Skeletal muscle satellite cell (primary cell): ENCODE data around the gene DDIT4. TPM values are rescaled to one million over a fixed set of nuclear protein-coding genes. Genes with fewer than 3 reads are reported as not detected.
"Not testable (repeated sequence)": the region's sequence is repeated elsewhere in the genome, so short reads cannot be mapped to it uniquely, and the experiment has no call there.

Experiments used
- H3K27me3 ChIP-seq: 2 replicates; pipeline ENCODE4 v1.7.0; 2013; ENCODE audit warnings: low read length; ENCODE audit not compliant: control insufficient read depth, insufficient read depth
- H3K36me3 ChIP-seq: 2 replicates; pipeline ENCODE4 v1.7.0; 2013; ENCODE audit warnings: mild to moderate bottlenecking, control low read depth, low read length; ENCODE audit not compliant: insufficient read depth
- H3K4me1 ChIP-seq: 2 replicates; pipeline ENCODE4 v1.7.0; 2013; ENCODE audit warnings: low read length; ENCODE audit not compliant: control insufficient read depth, insufficient read depth
- H3K4me2 ChIP-seq: 2 replicates; pipeline ENCODE4 v1.7.0; 2013; ENCODE audit warnings: mild to moderate bottlenecking, low read length
- H3K4me3 ChIP-seq: 2 replicates; pipeline ENCODE4 v1.7.0; 2013; ENCODE audit warnings: low read length
- H3K9ac ChIP-seq: 2 replicates; pipeline ENCODE4 v1.7.0; 2013; ENCODE audit warnings: mild to moderate bottlenecking, low read depth, low read length, moderate library complexity
- H3K9me3 ChIP-seq: replicated peaks from 2 replicates; pipeline ENCODE4 v1.7.0; 2013; ENCODE audit warnings: mild to moderate bottlenecking, control low read depth, low read length
- total RNA-seq: library from RNA; depleted of rRNA; stranded (reverse); fragments of >200 nt; gene quantifications from 2 replicates; pipeline ENCODE4 v1.2.3, GENCODE V29; 2012; rRNA removed

DDIT4 gene, protein sequence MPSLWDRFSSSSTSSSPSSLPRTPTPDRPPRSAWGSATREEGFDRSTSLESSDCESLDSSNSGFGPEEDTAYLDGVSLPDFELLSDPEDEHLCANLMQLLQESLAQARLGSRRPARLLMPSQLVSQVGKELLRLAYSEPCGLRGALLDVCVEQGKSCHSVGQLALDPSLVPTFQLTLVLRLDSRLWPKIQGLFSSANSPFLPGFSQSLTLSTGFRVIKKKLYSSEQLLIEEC
- total RNA-seq: 391 and 412 TPM in 2 replicates

DNA sequence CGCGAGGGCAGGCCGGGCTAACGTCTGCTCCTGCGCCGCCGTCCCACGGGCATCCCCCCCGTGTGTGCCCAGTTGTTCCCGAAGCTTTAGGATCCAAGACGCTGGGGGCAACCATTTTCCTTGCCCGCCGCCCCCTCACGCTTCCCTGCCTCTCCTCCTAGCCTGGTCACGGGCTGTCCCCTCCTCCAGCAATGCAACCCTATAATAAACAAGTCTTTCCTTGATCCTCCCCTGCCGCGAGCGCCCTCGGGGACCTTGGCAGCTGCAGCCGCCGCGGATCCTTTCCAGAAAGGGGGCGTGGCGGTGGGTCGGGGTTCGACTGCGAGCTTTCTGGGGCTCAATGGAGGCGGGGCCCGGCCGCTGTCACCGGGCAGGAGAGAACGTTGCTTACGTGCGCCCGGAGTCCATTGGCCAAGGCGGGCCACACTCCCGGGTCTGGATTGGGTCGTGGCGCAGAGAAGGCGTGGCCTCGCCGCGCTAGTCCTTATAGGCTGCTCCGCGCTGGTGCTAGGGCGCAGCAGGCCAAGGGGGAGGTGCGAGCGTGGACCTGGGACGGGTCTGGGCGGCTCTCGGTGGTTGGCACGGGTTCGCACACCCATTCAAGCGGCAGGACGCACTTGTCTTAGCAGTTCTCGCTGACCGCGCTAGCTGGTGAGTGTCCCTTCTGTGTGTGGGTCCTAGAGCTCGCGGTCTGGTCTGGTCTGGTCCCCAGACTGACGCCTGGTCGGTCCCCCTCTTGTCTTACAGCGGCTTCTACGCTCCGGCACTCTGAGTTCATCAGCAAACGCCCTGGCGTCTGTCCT, at the start of gene DDIT4:
Gene DDIT4 (plus strand): TSS at position 515 of the 803 bp plus-strand sequence. CDS start 293 bp downstream, outside the sequence.
- H3K27me3 ChIP-seq: no peaks in the 10 kb centered on the region
- H3K4me2 ChIP-seq: peak within 1 kb of the TSS; percentile 98
- peaks cover 20% of the 10 kb centered on the region for H3K4me1 ChIP-seq
- H3K9me3 ChIP-seq: no peaks in the 10 kb centered on the region
- peak within 1 kb of the TSS; percentile 90 for H3K9ac ChIP-seq
- H3K4me3 ChIP-seq: peak within 1 kb of the TSS; percentile 83
- peaks cover 23% of the 10 kb centered on the region for H3K36me3 ChIP-seq

DNA sequence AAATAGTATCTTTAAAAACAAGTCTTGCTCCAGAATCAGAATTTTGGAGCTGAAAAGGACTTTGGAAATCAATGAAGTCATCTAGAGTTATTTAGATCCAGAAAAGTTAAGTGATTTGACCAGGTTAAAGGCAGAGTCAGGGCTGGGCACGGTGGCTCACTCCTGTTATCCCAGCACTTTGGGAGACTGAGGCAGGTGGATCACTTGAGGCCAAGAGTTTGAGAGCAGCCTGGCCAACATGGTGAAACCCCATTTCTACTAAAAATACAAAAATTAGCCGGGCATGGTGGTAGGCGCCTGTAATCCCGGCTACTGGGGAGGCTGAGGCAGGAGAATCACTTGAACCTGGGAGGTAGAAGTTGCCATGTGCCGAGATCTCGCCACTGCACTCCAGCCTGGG, 49.5 kb upstream of the DDIT4 start:
- not testable (repeated sequence) for H3K27me3 ChIP-seq, H3K4me2 ChIP-seq, H3K9me3 ChIP-seq, H3K9ac ChIP-seq, H3K4me3 ChIP-seq, H3K36me3 ChIP-seq
- peaks cover 12% of the 10 kb centered on the region for H3K4me1 ChIP-seq

DNA sequence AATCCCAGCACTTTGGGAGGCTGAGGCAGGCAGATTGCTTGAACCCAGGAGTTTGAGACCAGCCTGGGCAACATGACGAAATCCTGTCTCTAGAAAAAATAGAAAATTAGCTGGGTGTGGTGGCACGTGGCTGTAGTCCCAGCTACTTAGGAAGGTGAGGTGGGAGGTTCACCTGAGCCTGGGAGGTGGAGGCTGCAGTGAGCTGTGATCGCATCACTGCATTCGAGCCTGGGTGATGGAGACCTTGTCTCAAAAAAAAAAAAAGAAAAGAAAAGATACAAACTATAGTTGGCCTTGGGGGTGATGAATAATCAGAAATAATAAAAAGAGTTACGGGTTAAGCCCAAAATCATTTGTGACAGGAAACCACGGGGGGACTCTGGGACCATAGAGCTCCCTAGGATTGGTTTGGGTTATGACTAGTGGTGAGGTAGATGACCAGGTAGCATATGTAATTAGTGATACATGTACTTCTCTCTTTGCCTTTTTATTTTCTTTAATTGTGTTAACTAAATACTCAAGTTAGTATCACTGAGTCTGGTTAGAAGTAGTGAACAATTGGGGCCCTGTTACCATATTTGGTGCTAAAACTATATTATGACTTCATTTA, 47.2 kb upstream of the DDIT4 start:
- H3K4me3 ChIP-seq: no peak overlapping the region
- H3K9ac ChIP-seq: no peak overlapping the region
- no peak overlapping the region for H3K4me2 ChIP-seq
- peaks cover 13% of the 10 kb centered on the region for H3K36me3 ChIP-seq
- no peaks in the 10 kb centered on the region for H3K27me3 ChIP-seq
- H3K4me1 ChIP-seq: peaks cover 24% of the 10 kb centered on the region
- H3K9me3 ChIP-seq: no peaks in the 10 kb centered on the region

DNA sequence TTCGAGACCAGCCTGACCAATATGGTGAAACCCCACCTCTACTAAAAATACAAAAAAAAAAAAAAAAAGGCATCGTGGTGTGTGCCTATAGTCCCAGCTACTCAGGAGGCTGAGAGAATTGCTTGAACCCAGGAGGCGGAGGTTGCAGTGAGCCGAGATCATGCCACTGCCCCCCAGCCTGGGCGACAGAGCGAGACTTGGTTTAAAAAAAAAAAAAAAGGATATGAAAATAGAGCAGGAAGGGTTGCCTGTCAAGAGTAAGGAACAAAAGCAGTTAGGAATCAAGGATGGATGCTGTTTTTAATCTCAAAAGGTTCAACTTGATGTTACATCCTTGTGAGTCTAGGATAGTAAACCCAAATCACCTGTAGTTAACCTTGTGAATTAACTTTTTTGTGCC, 45.9 kb upstream of the DDIT4 start:
- Histone ChIP-seq H3K4me3 (no peak overlapping the region), H3K9ac (no peak overlapping the region), H3K4me1 (peaks cover 24% of the 10 kb centered on the region), H3K27me3 (no peaks in the 10 kb centered on the region), H3K9me3 (no peaks in the 10 kb centered on the region), H3K4me2 (no peak overlapping the region), H3K36me3 (peaks cover 13% of the 10 kb centered on the region)

DNA sequence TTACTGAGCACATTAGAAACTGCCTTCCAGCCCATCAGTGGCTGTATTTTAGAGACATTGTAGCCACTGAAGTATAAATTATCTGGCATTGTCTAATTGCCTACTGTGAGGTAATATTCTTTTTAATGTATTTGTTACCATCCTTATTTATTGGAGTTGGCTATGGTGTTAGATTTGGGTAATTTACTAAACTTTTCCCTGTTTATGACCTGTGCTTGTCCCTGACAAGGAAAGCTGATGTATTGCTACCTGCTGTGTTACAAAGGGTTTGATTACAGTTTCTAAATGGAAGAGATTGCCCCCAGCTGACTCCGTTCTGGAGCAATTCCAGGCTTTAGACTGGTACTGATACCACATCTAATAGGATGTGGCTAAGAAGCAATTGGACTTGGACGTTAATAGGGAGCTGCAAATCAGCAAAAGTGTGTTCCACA, 45.4 kb upstream of the DDIT4 start:
- Histone ChIP-seq H3K36me3 (peaks cover 17% of the 10 kb centered on the region), H3K4me1 (peaks cover 21% of the 10 kb centered on the region), H3K9me3 (no peaks in the 10 kb centered on the region), H3K27me3 (no peaks in the 10 kb centered on the region), H3K4me3 (no peak overlapping the region), H3K4me2 (no peak overlapping the region), H3K9ac (no peak overlapping the region)

DNA sequence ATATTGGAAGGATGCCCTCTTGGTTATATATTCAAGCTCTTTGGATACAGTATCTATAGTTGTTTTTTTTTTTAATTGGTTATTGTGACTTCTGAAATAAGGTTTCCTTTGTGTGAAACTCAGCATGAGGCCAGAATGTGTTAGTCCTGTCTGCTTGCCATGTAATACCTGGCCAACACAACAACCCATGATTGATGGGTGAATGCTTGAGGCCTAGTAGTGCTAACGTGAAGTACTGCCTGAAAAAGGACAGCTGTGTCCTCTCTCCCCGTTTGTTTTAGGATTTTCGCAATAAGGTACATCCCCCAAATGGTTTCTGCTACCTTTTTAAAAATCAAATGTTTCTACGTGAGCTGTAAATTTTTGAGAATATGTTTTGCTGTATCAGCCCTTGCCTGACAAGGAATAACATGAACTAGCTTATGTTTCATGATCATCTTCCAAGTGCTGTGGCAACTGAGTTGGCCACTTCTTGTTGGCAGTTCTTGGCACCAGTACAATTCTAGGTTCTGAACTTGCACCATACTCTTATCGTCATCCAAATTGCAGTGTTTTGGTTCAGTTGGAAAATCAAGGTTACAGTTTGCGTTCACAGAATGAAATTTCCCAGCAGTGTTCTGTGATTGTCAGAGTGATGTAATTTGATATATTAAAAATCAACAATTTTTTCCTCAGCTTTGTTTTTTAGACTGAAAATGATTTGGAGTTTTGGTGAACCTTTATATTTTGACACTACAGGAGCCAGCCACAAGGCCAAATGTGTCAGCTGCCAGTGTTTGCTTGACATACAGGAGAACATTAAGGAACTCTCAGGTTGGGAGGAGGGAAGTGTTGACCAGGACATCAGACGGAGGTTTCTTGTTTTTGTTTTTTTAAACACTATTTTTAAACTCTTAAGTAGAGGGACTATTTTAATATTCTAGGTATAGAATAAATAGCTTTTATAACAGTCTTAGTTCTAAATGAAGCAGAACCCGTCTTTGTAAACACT, 44.2 kb upstream of the DDIT4 start:
- Histone ChIP-seq H3K4me3 (no peak overlapping the region), H3K4me1 (peaks cover 14% of the 10 kb centered on the region), H3K27me3 (no peaks in the 10 kb centered on the region), H3K9me3 (no peaks in the 10 kb centered on the region), H3K4me2 (no peak overlapping the region), H3K36me3 (peaks cover 22% of the 10 kb centered on the region), H3K9ac (peak overlapping the region; percentile 38)

DNA sequence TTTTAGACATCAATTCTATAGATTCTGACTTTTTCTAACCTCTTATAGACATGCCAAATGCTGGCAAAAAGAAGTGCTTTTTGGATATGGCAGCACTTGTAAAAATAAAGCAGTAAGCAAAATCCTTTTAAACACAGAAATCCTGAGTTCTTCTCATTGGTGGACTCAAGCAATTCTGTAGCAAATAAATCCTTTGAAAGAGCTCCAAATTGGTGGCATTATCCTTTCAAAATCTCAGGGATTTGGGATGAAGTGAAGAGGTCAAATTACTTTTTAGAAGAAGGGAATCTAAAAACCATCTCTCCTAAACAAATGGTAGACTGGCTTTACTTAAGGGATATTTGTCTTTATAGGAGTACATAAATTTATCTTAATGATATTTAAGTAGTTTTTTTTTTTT, 40.1 kb upstream of the DDIT4 start:
- Histone ChIP-seq H3K27me3 (no peaks in the 10 kb centered on the region), H3K4me2 (no peak overlapping the region), H3K9me3 (no peaks in the 10 kb centered on the region), H3K4me1 (peaks cover 14% of the 10 kb centered on the region), H3K9ac (no peak overlapping the region), H3K36me3 (peaks cover 29% of the 10 kb centered on the region), H3K4me3 (no peak overlapping the region)

DNA sequence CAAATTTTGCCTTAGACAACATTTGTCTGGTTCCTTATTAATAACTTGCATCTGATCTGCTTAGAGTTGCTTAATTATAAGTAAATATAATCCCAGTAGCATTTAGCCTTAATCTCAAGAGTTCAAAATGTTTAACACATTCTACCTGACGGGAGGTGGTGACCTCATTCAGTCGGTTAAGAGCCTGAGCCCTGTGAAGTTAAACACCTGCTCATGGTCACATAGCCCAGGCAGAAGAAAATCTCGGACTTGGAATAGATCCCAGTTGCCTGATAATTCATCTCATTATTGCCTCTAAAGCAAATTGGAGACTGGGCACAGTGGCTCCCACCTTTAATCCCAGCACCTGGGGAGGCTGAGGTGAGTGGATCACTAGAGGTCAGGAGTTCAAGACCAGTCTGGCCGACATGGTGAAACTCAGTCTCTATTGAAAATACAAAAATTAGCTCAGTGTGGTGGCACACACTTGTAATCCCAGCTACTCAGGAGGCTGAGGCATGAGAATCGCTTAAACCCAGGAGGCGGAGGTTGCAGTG, 39.1 kb upstream of the DDIT4 start:
- H3K4me2 ChIP-seq: no peak overlapping the region
- no peaks in the 10 kb centered on the region for H3K9me3 ChIP-seq
- no peak overlapping the region for H3K9ac ChIP-seq
- peaks cover 8% of the 10 kb centered on the region for H3K4me1 ChIP-seq
- H3K4me3 ChIP-seq: no peak overlapping the region
- peaks cover 29% of the 10 kb centered on the region for H3K36me3 ChIP-seq
- H3K27me3 ChIP-seq: no peaks in the 10 kb centered on the region

DNA sequence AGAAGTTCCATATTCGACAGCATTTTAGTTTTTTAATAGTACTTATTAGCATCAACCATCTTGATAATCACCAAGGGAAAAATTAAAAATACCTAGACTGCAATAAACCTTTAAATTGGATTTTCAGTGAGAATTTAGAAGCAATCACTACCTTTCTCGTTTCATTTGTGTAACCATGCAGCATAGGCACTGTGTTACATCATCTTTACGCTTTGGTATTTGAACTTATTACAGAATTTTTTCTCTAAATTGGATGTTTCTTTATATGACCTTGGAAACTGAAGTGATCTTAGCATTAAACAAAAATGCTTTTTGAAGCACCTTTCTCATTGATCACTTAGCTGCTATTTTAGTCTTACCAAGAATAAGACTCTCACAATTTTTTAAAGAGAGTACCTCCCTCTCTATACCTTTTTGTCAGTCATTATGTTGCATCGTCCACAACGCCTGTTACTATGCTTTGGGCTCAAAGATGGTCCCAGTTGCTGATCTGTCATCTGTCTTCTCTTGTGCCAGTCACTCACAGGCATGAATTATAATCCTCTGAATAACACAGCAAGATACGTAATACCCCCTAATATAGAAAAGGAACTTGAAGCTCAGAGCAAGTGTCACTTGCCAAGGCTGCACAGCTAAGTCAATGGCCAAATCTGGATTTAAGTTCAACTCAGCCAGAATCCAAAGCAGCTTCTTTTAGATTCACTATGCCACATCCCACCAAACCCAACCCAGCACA, 38.0 kb upstream of the DDIT4 start:
- H3K9me3 ChIP-seq: no peaks in the 10 kb centered on the region
- no peak overlapping the region for H3K9ac ChIP-seq
- no peaks in the 10 kb centered on the region for H3K4me1 ChIP-seq
- no peak overlapping the region for H3K4me3 ChIP-seq
- no peak overlapping the region for H3K4me2 ChIP-seq
- H3K36me3 ChIP-seq: peaks cover 27% of the 10 kb centered on the region
- H3K27me3 ChIP-seq: no peaks in the 10 kb centered on the region

DNA sequence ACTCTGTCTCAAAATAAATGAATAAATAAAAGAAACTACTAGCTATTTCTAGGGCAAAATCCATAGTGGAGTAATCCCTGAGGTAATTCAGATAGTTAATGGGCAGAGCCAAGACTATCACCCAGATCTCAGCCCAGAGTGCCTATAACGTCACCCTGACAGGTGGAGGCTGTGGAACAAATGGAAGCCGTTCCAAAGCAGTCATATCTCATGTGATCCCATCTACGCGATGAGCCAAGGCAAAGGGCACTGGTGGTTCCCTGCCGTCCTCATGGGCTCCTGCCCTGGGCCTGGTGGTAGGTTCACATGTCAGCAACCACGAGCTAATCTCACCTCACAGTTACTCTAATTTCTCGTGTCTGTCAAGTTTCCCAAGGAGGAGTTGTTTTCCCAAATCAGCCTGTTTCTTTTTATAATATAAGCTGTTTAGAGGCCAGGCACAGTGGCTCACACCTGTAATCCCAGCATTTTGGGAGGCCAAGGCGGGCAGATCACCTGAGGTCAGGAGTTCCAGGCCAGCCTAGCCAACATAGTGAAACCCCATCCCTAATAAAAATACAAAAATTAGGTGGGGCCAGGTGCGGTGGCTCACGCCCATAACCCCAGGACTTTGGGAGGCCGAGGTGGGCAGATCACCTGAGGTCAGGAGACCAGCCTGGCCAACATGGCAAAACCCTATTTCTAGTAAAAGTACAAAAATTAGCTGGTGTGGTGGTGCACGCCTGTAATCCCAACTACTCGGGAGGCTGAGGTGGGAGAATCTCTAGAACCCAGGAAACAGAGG, 35.1 kb upstream of the DDIT4 start:
- peaks cover 27% of the 10 kb centered on the region for H3K4me1 ChIP-seq
- H3K27me3 ChIP-seq: no peaks in the 10 kb centered on the region
- no peak overlapping the region for H3K9ac ChIP-seq
- H3K4me3 ChIP-seq: no peak overlapping the region
- no peak overlapping the region for H3K4me2 ChIP-seq
- H3K36me3 ChIP-seq: peaks cover 13% of the 10 kb centered on the region
- no peaks in the 10 kb centered on the region for H3K9me3 ChIP-seq
